HepG2 (cell line): Measurements from ENCODE around the gene DNAJC12. TPM values are rescaled to one million over a fixed set of nuclear protein-coding genes. Genes with fewer than 3 reads are reported as not detected.

Experiments
- DMAP1 ChIP-seq: IDR thresholded peaks from 2 replicates; pipeline ENCODE4 v1.6.1; 2016
- DNMT3B ChIP-seq: conservative IDR thresholded peaks from 2 replicates; pipeline ENCODE4 v1.6.1; 2016; ENCODE audit warnings: missing biosample characterization, control low read depth
- ELF3 ChIP-seq: IDR thresholded peaks from 2 replicates; pipeline ENCODE4 v1.6.1; 2016; ENCODE audit warnings: missing genetic modification reagents, missing compliant biosample characterization
- FLYWCH1 ChIP-seq: sonication (generic); formaldehyde crosslinking; IDR thresholded peaks from 2 replicates; pipeline ENCODE4 v1.8.1; 2023; ENCODE audit warnings: mild to moderate bottlenecking, missing genetic modification reagents
- FOXA1 ChIP-seq, 2 experiments: fragments of 450-650 bp in 1 of 2; sonication (generic) in 1 of 2; formaldehyde crosslinking in 1 of 2; IDR thresholded peaks; 2 replicates each; pipeline versions ENCODE4 v1.4.0 to v1.6.1; 2016 to 2020; ENCODE audit warnings: missing genetic modification reagents in 1 of 2
- GTF2F1 ChIP-seq: fragments of 150-350 bp; IDR thresholded peaks from 2 replicates; pipeline ENCODE4 v1.6.1; 2014; ENCODE audit warnings: low read length
- HIVEP1 ChIP-seq: sonication (generic); formaldehyde crosslinking; IDR thresholded peaks from 2 replicates; pipeline ENCODE4 v1.4.0; 2020; ENCODE audit warnings: mild to moderate bottlenecking, missing genetic modification reagents
- HMGA1 ChIP-seq: sonication (generic); formaldehyde crosslinking; conservative IDR thresholded peaks from 2 replicates; pipeline ENCODE4 v1.4.0; 2020; ENCODE audit warnings: missing genetic modification reagents
- KDM1A ChIP-seq: IDR thresholded peaks from 2 replicates; pipeline ENCODE4 v1.6.1; 2016; ENCODE audit warnings: missing compliant biosample characterization
- NFKB2 ChIP-seq: sonication (generic); formaldehyde crosslinking; IDR thresholded peaks from 2 replicates; pipeline ENCODE4 v1.4.0; 2020; ENCODE audit warnings: missing genetic modification reagents, borderline replicate concordance
- NFYB ChIP-seq: sonication (generic); formaldehyde crosslinking; IDR thresholded peaks from 2 replicates; pipeline ENCODE4 v1.4.0; 2020; ENCODE audit warnings: missing genetic modification reagents
- RELA ChIP-seq: sonication (generic); formaldehyde crosslinking; IDR thresholded peaks from 2 replicates; pipeline ENCODE4 v1.4.0; 2020; ENCODE audit warnings: missing genetic modification reagents
- SMARCE1 ChIP-seq: fragments of 450-650 bp; IDR thresholded peaks from 2 replicates; pipeline ENCODE4 v1.6.1; 2017; ENCODE audit warnings: borderline replicate concordance
- SRY ChIP-seq: sonication (generic); formaldehyde crosslinking; IDR thresholded peaks from 2 replicates; pipeline ENCODE4 v1.8.0; 2022; ENCODE audit warnings: mild to moderate bottlenecking, missing genetic modification reagents
- U2AF1 ChIP-seq: fragments of 200-400 bp; formaldehyde crosslinking; optimal IDR thresholded peaks from 2 replicates; pipeline ENCODE3; 2017; ENCODE audit warnings: mild to moderate bottlenecking, low read depth, low read length
- ZFP36 ChIP-seq: fragments of 150-350 bp; IDR thresholded peaks from 2 replicates; pipeline ENCODE4 v1.6.1; 2018; ENCODE audit warnings: borderline replicate concordance, low read length, low read depth; ENCODE audit not compliant: partially characterized antibody
- ZNF143 ChIP-seq: sonication (generic); formaldehyde crosslinking; IDR thresholded peaks from 2 replicates; pipeline ENCODE4 v1.4.0; 2020; ENCODE audit warnings: missing genetic modification reagents
- ZNF451 ChIP-seq: sonication (generic); formaldehyde crosslinking; IDR thresholded peaks from 2 replicates; pipeline ENCODE4 v1.5.0; 2020; ENCODE audit warnings: mild to moderate bottlenecking, missing genetic modification reagents
- ZNF724P ChIP-seq: sonication (generic); formaldehyde crosslinking; IDR thresholded peaks from 2 replicates; pipeline ENCODE4 v1.8.0; 2022; ENCODE audit warnings: missing genetic modification reagents, borderline replicate concordance
- ZNF747 ChIP-seq: sonication (generic); formaldehyde crosslinking; IDR thresholded peaks from 2 replicates; pipeline ENCODE4 v1.8.1; 2023; ENCODE audit warnings: missing genetic modification reagents, mild to moderate bottlenecking, borderline replicate concordance
- ZNF75D ChIP-seq: sonication (generic); formaldehyde crosslinking; IDR thresholded peaks from 2 replicates; pipeline ENCODE4 v1.8.1; 2023; ENCODE audit warnings: missing genetic modification reagents, mild to moderate bottlenecking, borderline replicate concordance
- ZNF850 ChIP-seq: sonication (generic); formaldehyde crosslinking; conservative IDR thresholded peaks from 2 replicates; pipeline ENCODE4 v1.9.0; 2021; ENCODE audit warnings: mild to moderate bottlenecking, missing genetic modification reagents
- ZNF878 ChIP-seq: sonication (generic); formaldehyde crosslinking; IDR thresholded peaks from 2 replicates; pipeline ENCODE4 v1.8.1; 2023; ENCODE audit warnings: mild to moderate bottlenecking, missing genetic modification reagents, moderate library complexity
- ZSCAN20 ChIP-seq: sonication (generic); formaldehyde crosslinking; IDR thresholded peaks from 2 replicates; pipeline ENCODE4 v1.4.0; 2020; ENCODE audit warnings: missing genetic modification reagents, mild to moderate bottlenecking, borderline replicate concordance
- polyA plus RNA-seq, 8 experiments: library from polyadenylated mRNA; depleted of rRNA in 3 of 8; stranded (reverse) in 7 of 8; unstranded in 1 of 8; fragments of >200 nt; fragmentation: Illumina TruSeq in 4 of 8; extraction: Trizol in 4 of 8; gene quantifications; 2 replicates each; pipeline versions ENCODE4 v1.2.1 to v1.2.3, GENCODE V29; 2011 to 2016; ENCODE audit warnings: low read depth in 4 of 8, missing spikeins in 1 of 8, mixed read lengths in 1 of 8; ENCODE audit not compliant: insufficient read depth in 1 of 8
- total RNA-seq, 5 experiments: library from RNA; depleted of rRNA; stranded (reverse); fragments of >200 nt; fragmentation: Illumina TruSeq; extraction: Trizol; gene quantifications; 2 replicates each; pipeline ENCODE4 v1.2.3, GENCODE V29; 2016; ENCODE audit warnings: low read depth in 1 of 5
- TF ChIP-seq, protein P1 (sequence below): sonication (generic); formaldehyde crosslinking; IDR thresholded peaks from 2 replicates; pipeline ENCODE4 v1.4.0; 2020; ENCODE audit warnings: mild to moderate bottlenecking, missing genetic modification reagents
- TF ChIP-seq, protein P2 (sequence below): sonication (generic); formaldehyde crosslinking; IDR thresholded peaks from 2 replicates; pipeline ENCODE4 v1.5.1; 2020; ENCODE audit warnings: missing genetic modification reagents, mild to moderate bottlenecking, borderline replicate concordance
- TF ChIP-seq, protein P3 (sequence below): sonication (generic); formaldehyde crosslinking; IDR thresholded peaks from 2 replicates; pipeline ENCODE4 v1.8.0; 2022; ENCODE audit warnings: missing genetic modification reagents, low read depth, mild to moderate bottlenecking, borderline replicate concordance
- TF ChIP-seq, protein P4 (sequence below): sonication (generic); formaldehyde crosslinking; IDR thresholded peaks from 2 replicates; pipeline ENCODE4 v1.5.0; 2020; ENCODE audit warnings: missing genetic modification reagents, mild to moderate bottlenecking, borderline replicate concordance

Gene DNAJC12
- total and polyA plus RNA-seq, 2 of the 13 experiments (the other 11 are each of a cell fraction or from before 2014, with no cell fraction given), result 11.6 to 43.9 TPM

DNA sequence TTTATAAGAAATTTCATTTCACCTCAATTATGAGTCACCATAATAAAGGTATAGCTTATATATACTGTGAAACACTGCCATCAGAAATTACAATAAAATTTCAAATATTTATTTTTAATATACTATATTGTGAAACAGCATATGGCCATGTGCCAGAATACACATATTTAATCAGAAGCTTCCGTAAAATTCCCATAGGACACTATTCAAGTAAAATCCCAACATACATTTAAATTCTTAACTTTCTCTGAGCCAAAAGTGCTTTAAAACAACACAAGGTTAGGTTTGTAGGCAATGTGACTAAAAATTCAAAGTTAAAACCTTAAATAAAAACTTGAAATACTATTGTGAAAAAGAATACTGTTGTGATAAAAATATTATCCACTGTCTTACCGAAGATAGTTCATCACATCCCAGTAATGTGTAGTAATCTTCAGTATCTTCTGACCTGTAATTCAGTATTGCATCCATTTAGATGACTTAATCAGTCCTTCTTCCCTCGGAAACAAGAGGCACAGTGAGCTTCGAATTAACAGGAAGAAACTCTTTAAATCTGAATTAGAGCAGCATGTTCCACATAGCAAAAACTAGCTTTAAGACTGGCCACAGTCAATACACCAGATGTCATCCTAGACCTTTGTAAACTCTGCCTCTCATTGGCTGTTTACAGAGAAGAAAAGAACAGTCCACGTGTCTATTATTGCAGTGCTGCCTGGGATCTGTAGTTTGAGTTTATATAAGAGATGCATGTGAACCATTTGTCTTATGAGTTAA lies at the start of gene DNAJC12 (continued):
- TF ChIP-seq, protein P1, sequence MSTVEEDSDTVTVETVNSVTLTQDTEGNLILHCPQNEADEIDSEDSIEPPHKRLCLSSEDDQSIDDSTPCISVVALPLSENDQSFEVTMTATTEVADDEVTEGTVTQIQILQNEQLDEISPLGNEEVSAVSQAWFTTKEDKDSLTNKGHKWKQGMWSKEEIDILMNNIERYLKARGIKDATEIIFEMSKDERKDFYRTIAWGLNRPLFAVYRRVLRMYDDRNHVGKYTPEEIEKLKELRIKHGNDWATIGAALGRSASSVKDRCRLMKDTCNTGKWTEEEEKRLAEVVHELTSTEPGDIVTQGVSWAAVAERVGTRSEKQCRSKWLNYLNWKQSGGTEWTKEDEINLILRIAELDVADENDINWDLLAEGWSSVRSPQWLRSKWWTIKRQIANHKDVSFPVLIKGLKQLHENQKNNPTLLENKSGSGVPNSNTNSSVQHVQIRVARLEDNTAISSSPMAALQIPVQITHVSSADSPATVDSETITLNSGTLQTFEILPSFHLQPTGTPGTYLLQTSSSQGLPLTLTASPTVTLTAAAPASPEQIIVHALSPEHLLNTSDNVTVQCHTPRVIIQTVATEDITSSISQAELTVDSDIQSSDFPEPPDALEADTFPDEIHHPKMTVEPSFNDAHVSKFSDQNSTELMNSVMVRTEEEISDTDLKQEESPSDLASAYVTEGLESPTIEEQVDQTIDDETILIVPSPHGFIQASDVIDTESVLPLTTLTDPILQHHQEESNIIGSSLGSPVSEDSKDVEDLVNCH (CRISPR knock-in tag), result no peak
- TF ChIP-seq U2AF1, result no peak
- no peak for TF ChIP-seq ZSCAN20 (CRISPR knock-in tag)
- TF ChIP-seq, protein P2, sequence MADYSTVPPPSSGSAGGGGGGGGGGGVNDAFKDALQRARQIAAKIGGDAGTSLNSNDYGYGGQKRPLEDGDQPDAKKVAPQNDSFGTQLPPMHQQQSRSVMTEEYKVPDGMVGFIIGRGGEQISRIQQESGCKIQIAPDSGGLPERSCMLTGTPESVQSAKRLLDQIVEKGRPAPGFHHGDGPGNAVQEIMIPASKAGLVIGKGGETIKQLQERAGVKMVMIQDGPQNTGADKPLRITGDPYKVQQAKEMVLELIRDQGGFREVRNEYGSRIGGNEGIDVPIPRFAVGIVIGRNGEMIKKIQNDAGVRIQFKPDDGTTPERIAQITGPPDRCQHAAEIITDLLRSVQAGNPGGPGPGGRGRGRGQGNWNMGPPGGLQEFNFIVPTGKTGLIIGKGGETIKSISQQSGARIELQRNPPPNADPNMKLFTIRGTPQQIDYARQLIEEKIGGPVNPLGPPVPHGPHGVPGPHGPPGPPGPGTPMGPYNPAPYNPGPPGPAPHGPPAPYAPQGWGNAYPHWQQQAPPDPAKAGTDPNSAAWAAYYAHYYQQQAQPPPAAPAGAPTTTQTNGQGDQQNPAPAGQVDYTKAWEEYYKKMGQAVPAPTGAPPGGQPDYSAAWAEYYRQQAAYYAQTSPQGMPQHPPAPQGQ (CRISPR knock-in tag), result no peak
- TF ChIP-seq KDM1A, result no peak
- TF ChIP-seq DMAP1 (CRISPR knock-in tag), result no peak
- peak; percentile 87 for TF ChIP-seq ELF3
- no peak for TF ChIP-seq HIVEP1
- TF ChIP-seq ZNF878 (CRISPR knock-in tag), result peak; percentile 69; the same call in 1 of the 2 replicates
- TF ChIP-seq, protein P3, sequence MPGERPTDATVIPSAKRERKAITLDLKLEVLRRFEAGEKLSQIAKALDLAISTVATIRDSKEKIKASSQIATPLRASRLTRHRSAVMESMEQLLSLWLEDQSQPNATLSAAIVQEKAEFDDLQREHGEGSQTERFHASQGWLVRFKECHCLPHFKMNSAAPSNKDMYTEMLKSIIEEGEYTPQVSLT (CRISPR knock-in tag), result no peak
- TF ChIP-seq ZNF451 (CRISPR knock-in tag), result no peak
- no peak for TF ChIP-seq ZNF747
- no peak for TF ChIP-seq RELA (CRISPR knock-in tag)
- no peak for TF ChIP-seq HMGA1 (CRISPR knock-in tag)
- peak; percentile 69 for TF ChIP-seq NFYB (CRISPR knock-in tag)
- TF ChIP-seq ZFP36, result no peak
- TF ChIP-seq FLYWCH1 (CRISPR knock-in tag), result no peak
- TF ChIP-seq ZNF850 (CRISPR knock-in tag), result no peak
- no peak for TF ChIP-seq SMARCE1
- TF ChIP-seq ZNF724P, result no peak
- TF ChIP-seq DNMT3B (CRISPR knock-in tag), result no peak
- peak; percentile 84 for TF ChIP-seq ZNF143 (CRISPR knock-in tag)
- no peak for TF ChIP-seq GTF2F1
- TF ChIP-seq ZNF75D (CRISPR knock-in tag), result no peak
- no peak for TF ChIP-seq FOXA1 (IDR thresholded peaks at IDR 0.05)
- TF ChIP-seq FOXA1 (CRISPR knock-in tag; IDR thresholded peaks at IDR 0.05), result peak; percentile 75
- TF ChIP-seq NFKB2, result no peak
- TF ChIP-seq, protein P4, sequence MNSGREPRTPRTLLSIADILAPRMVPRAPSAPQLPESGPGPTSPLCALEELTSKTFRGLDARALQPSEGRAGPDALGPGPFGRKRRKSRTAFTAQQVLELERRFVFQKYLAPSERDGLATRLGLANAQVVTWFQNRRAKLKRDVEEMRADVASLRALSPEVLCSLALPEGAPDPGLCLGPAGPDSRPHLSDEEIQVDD, result no peak
- no peak for TF ChIP-seq SRY (CRISPR knock-in tag)
